ENCODE measurements around the gene FBXO46. TPM values are rescaled to one million over a fixed set of nuclear protein-coding genes. Genes with fewer than 3 reads are reported as not detected.

FBXO46 gene
- polyA plus RNA-seq, 1 of the 3 experiments (the other 2 are of a cell fraction): 5.6 TPM

GRCh38 chr19:45777395-45777961 lies 46.8 kb upstream of the FBXO46 start:
- H3K9me3 ChIP-seq: no peaks in the 10 kb centered on the region
- H3K9me2 ChIP-seq: no peaks in the 10 kb centered on the region
- 96% methylated on average over 13 of the region's 34 CpGs for WGBS (ENCODE audit: low lambda C conversion rate)
- H3K27ac ChIP-seq (ENCODE audit: low read depth in 2 of 2, low read length in 1 of 2): no peak overlapping the region
- TF ChIP-seq SIN3A (IDR thresholded peaks at IDR 0.05; ENCODE audit: borderline replicate concordance, low read depth, low read length) (no peak), MAX (IDR thresholded peaks at IDR 0.05; ENCODE audit: low read depth) (no peak), EP300 (IDR thresholded peaks at IDR 0.05; ENCODE audit: borderline replicate concordance in 1 of 2, low read depth in 1 of 2, low read length in 1 of 2) (no peak), RXRA (IDR thresholded peaks at IDR 0.05; ENCODE audit: borderline replicate concordance, low read depth) (no peak), GABPA (IDR thresholded peaks at IDR 0.05; ENCODE audit: low read depth) (no peak), MXI1 (IDR thresholded peaks at IDR 0.05; ENCODE audit: low read depth, low read length) (no peak), FOXJ3 (CRISPR knock-in tag; IDR thresholded peaks at IDR 0.05) (no peak), PBX3 (IDR thresholded peaks at IDR 0.05) (no peak), TAF1 (IDR thresholded peaks at IDR 0.05; ENCODE audit: borderline replicate concordance, low read depth, low read length) (no peak), ELF1 (IDR thresholded peaks at IDR 0.05) (no peak), USF1 (IDR thresholded peaks at IDR 0.05; ENCODE audit: borderline replicate concordance, low read depth) (no peak), IRF3 (IDR thresholded peaks at IDR 0.05; ENCODE audit: low read depth, low read length) (no peak), ZBTB33 (IDR thresholded peaks at IDR 0.05; ENCODE audit: borderline replicate concordance, low read depth) (no peak), POLR2AphosphoS5 (IDR thresholded peaks at IDR 0.05; ENCODE audit: low read depth, low read length) (no peak), TCF12 (IDR thresholded peaks at IDR 0.05) (no peak), RFX5 (IDR thresholded peaks at IDR 0.05; ENCODE audit: low read length) (no peak), JUND (IDR thresholded peaks at IDR 0.05) (no peak), REST (IDR thresholded peaks at IDR 0.05; ENCODE audit: low read depth, low read length) (no peak), MEF2A (IDR thresholded peaks at IDR 0.05; ENCODE audit: borderline replicate concordance, low read depth) (no peak)
- no peak overlapping the region for H3K9ac ChIP-seq
- DNase-seq: no peak
- 0 out of 2 replicates have a peak, but pooled peaks cover 8% of the 10 kb centered on the region for H4K20me1 ChIP-seq (ENCODE audit: insufficient read depth)
- peaks cover 7 to 18% of the 10 kb centered on the region in 2 experiments; a peak in 2 of 4 replicates for H3K4me1 ChIP-seq (ENCODE audit: control insufficient read depth in 1 of 2, insufficient read depth in 2 of 2, low read depth in 1 of 2, low read length in 1 of 2)
- no peaks in the 10 kb centered on the region for H3K27me3 ChIP-seq (ENCODE audit: insufficient read depth)
- peaks cover 27% of the 10 kb centered on the region for H3K79me2 ChIP-seq (ENCODE audit: insufficient read depth)
- POLR2A ChIA-PET: no interaction called here
- no peak overlapping the region for H2AFZ ChIP-seq (ENCODE audit: low read depth)
- no peak overlapping the region for H3K4me3 ChIP-seq (ENCODE audit: low read depth in 2 of 2, low read length in 1 of 2)
- H3K4me2 ChIP-seq: no peak overlapping the region
- peaks cover 27% of the 10 kb centered on the region for H3F3A ChIP-seq (replicated peaks; ENCODE audit: insufficient read depth)
- peaks cover 25 to 45% of the 10 kb centered on the region in 2 experiments for H3K36me3 ChIP-seq (replicated peaks in 1 of 2; ENCODE audit: control insufficient read depth in 1 of 2, insufficient read depth in 2 of 2, low read length in 1 of 2)
- CTCF ChIA-PET: interaction anchor here (0.9 to 1.9 kb wide), 2 partner anchors 22 to 39 kb away, joined by 3 to 5 read pairs; no protein-coding TSS in a partner anchor
